ENCODE data around the gene SLC12A7. TPM values are rescaled to one million over a fixed set of nuclear protein-coding genes. Genes with fewer than 3 reads are reported as not detected.

SLC12A7 gene
- total RNA-seq, 2 experiments from 2014 or later: 12.6 to 13.6 TPM

GRCh38 chr5:1017056-1017455, 94.8 kb downstream of the SLC12A7 start:
- Mint-ChIP-seq H3K27ac (no peak overlapping the region), H3K36me3 (ENCODE audit: low read depth) (no peaks in the 10 kb centered on the region), H3K4me1 (ENCODE audit: low read depth) (no peaks in the 10 kb centered on the region), H3K9me3 (no peaks in the 10 kb centered on the region), H3K4me3 (no peak overlapping the region), H3K27me3 (ENCODE audit: low read depth) (peaks cover 2% of the 10 kb centered on the region)
- intact Hi-C loops (cut with micrococcal nuclease): no loop called here
- CTCF ChIA-PET: interaction anchor here (1.1 to 1.4 kb wide), 2 partner anchors 10 to 93 kb away, joined by 4 read pairs; no protein-coding TSS in a partner anchor
- no peak for DNase-seq

- H3K4me1 Mint-ChIP-seq (ENCODE audit: low read depth): no peaks in the 10 kb centered on the region
- H3K9me3 Mint-ChIP-seq: no peaks in the 10 kb centered on the region
- CTCF ChIA-PET: interaction anchor here (1.1 to 1.4 kb wide), 2 partner anchors 9 to 93 kb away, joined by 4 read pairs; no protein-coding TSS in a partner anchor
- no peaks in the 10 kb centered on the region for H3K36me3 Mint-ChIP-seq (ENCODE audit: low read depth)
- peaks cover 6% of the 10 kb centered on the region for H3K27me3 Mint-ChIP-seq (ENCODE audit: low read depth)
- no peak overlapping the region for H3K4me3 Mint-ChIP-seq
- no peak overlapping the region for H3K27ac Mint-ChIP-seq
- no peak for DNase-seq
- intact Hi-C loops (cut with micrococcal nuclease): no loop called here
Measured at GRCh38 chr5:1016476-1016875, 95.4 kb downstream of the SLC12A7 start.

- DNase-seq: no peak
- CTCF ChIA-PET: interaction anchor here (1.1 to 1.4 kb wide), 2 partner anchors 8 to 92 kb away, joined by 4 read pairs; no protein-coding TSS in a partner anchor
- Mint-ChIP-seq H3K27ac (no peak overlapping the region), H3K9me3 (no peaks in the 10 kb centered on the region), H3K27me3 (ENCODE audit: low read depth) (peaks cover 10% of the 10 kb centered on the region), H3K36me3 (ENCODE audit: low read depth) (no peaks in the 10 kb centered on the region), H3K4me1 (ENCODE audit: low read depth) (peaks cover 3% of the 10 kb centered on the region), H3K4me3 (no peak overlapping the region)
- intact Hi-C loops (cut with micrococcal nuclease): no loop called here
Measured at GRCh38 chr5:1016036-1016435, 95.8 kb downstream of the SLC12A7 start.

- Mint-ChIP-seq H3K36me3 (ENCODE audit: low read depth) (no peaks in the 10 kb centered on the region), H3K27me3 (ENCODE audit: low read depth) (peaks cover 16% of the 10 kb centered on the region), H3K9me3 (no peaks in the 10 kb centered on the region), H3K4me1 (ENCODE audit: low read depth) (peaks cover 8% of the 10 kb centered on the region), H3K4me3 (no peak overlapping the region), H3K27ac (no peak overlapping the region)
- CTCF ChIA-PET: no interaction called here
- intact Hi-C loops (cut with micrococcal nuclease): no loop called here
- DNase-seq: no peak
Measured at GRCh38 chr5:1015507-1015906, 96.4 kb downstream of the SLC12A7 start.

- intact Hi-C loops (cut with micrococcal nuclease): no loop called here
- no peak for DNase-seq
- CTCF ChIA-PET: no interaction called here
Measured at GRCh38 chr5:1014781-1015221, 97.1 kb downstream of the SLC12A7 start.

GRCh38 chr5:1014346-1014745, 97.5 kb downstream of the SLC12A7 start:
- CTCF ChIA-PET: no interaction called here
- intact Hi-C loops (cut with micrococcal nuclease): no loop called here
- DNase-seq: no peak

More at GRCh38 chr5:1014781-1015221, 97.1 kb downstream of the SLC12A7 start:
- Mint-ChIP-seq H3K4me1 (ENCODE audit: low read depth) (peaks cover 10% of the 10 kb centered on the region), H3K4me3 (no peak overlapping the region), H3K36me3 (ENCODE audit: low read depth) (no peaks in the 10 kb centered on the region), H3K27me3 (ENCODE audit: low read depth) (peaks cover 23% of the 10 kb centered on the region), H3K9me3 (no peaks in the 10 kb centered on the region), H3K27ac (no peak overlapping the region)

GRCh38 chr5:1013948-1014301, 97.9 kb downstream of the SLC12A7 start:
- intact Hi-C loops (cut with micrococcal nuclease): no loop called here
- H3K27me3 Mint-ChIP-seq (ENCODE audit: low read depth): peaks cover 26% of the 10 kb centered on the region
- CTCF ChIA-PET: interaction anchor here (1.6 kb wide), 1 partner anchor 90 kb away, joined by 6 read pairs; no protein-coding TSS in a partner anchor
- H3K9me3 Mint-ChIP-seq: no peaks in the 10 kb centered on the region
- peaks cover 13% of the 10 kb centered on the region for H3K4me1 Mint-ChIP-seq (ENCODE audit: low read depth)
- no peak overlapping the region for H3K27ac Mint-ChIP-seq
- no peak overlapping the region for H3K4me3 Mint-ChIP-seq
- H3K36me3 Mint-ChIP-seq (ENCODE audit: low read depth): no peaks in the 10 kb centered on the region
- DNase-seq: no peak

More at GRCh38 chr5:1014346-1014745, 97.5 kb downstream of the SLC12A7 start:
- Mint-ChIP-seq H3K36me3 (ENCODE audit: low read depth) (no peaks in the 10 kb centered on the region), H3K4me1 (ENCODE audit: low read depth) (peaks cover 13% of the 10 kb centered on the region), H3K27me3 (ENCODE audit: low read depth) (peaks cover 26% of the 10 kb centered on the region), H3K27ac (no peak overlapping the region), H3K4me3 (no peak overlapping the region), H3K9me3 (no peaks in the 10 kb centered on the region)

GRCh38 chr5:1013238-1013947, 98.5 kb downstream of the SLC12A7 start:
- CTCF ChIA-PET: interaction anchor here (1.6 kb wide), 1 partner anchor 90 kb away, joined by 6 read pairs; no protein-coding TSS in a partner anchor
- Mint-ChIP-seq H3K27me3 (ENCODE audit: low read depth) (peaks cover 26% of the 10 kb centered on the region), H3K4me3 (no peak overlapping the region), H3K36me3 (ENCODE audit: low read depth) (no peaks in the 10 kb centered on the region), H3K27ac (no peak overlapping the region), H3K9me3 (no peaks in the 10 kb centered on the region), H3K4me1 (ENCODE audit: low read depth) (peaks cover 13% of the 10 kb centered on the region)
- intact Hi-C loops (cut with micrococcal nuclease): no loop called here
- DNase-seq: no peak

GRCh38 chr5:1012900-1013237, 99.0 kb downstream of the SLC12A7 start:
- Mint-ChIP-seq H3K36me3 (ENCODE audit: low read depth) (no peaks in the 10 kb centered on the region), H3K9me3 (no peaks in the 10 kb centered on the region), H3K27ac (no peak overlapping the region), H3K4me3 (no peak overlapping the region), H3K27me3 (ENCODE audit: low read depth) (peaks cover 29% of the 10 kb centered on the region), H3K4me1 (ENCODE audit: low read depth) (peaks cover 13% of the 10 kb centered on the region)
- CTCF ChIA-PET: interaction anchor here (1.6 kb wide), 1 partner anchor 89 kb away, joined by 6 read pairs; no protein-coding TSS in a partner anchor
- DNase-seq: no peak
- intact Hi-C loops (cut with micrococcal nuclease): no loop called here

GRCh38 chr5:1012313-1012841, 99.5 kb downstream of the SLC12A7 start:
- intact Hi-C loops (cut with micrococcal nuclease): no loop called here
- peaks cover 32% of the 10 kb centered on the region for H3K27me3 Mint-ChIP-seq (ENCODE audit: low read depth)
- H3K9me3 Mint-ChIP-seq: no peaks in the 10 kb centered on the region
- H3K4me3 Mint-ChIP-seq: no peak overlapping the region
- no peaks in the 10 kb centered on the region for H3K36me3 Mint-ChIP-seq (ENCODE audit: low read depth)
- no peak overlapping the region for H3K27ac Mint-ChIP-seq
- CTCF ChIA-PET: interaction anchor here (0.6 to 1.9 kb wide), 3 partner anchors 42 to 89 kb away, joined by 4 to 7 read pairs (median 6); no protein-coding TSS in a partner anchor
- H3K4me1 Mint-ChIP-seq (ENCODE audit: low read depth): peaks cover 13% of the 10 kb centered on the region
- DNase-seq: peak; percentile 3

GRCh38 chr5:1011741-1012312, 100.0 kb downstream of the SLC12A7 start:
- Mint-ChIP-seq H3K4me1 (ENCODE audit: low read depth) (peaks cover 13% of the 10 kb centered on the region), H3K9me3 (no peaks in the 10 kb centered on the region), H3K27ac (no peak overlapping the region), H3K4me3 (no peak overlapping the region), H3K36me3 (ENCODE audit: low read depth) (no peaks in the 10 kb centered on the region), H3K27me3 (ENCODE audit: low read depth) (peaks cover 37% of the 10 kb centered on the region)
- CTCF ChIA-PET: interaction anchor here (0.6 to 1.9 kb wide), 2 partner anchors 41 to 78 kb away, joined by 4 to 7 read pairs; no protein-coding TSS in a partner anchor
- intact Hi-C loops (cut with micrococcal nuclease): loop anchor here (1.0 to 2.0 kb wide), 2 partner anchors 77 to 89 kb away; no protein-coding TSS in a partner anchor
- peak; percentile 3 for DNase-seq

- H3K4me3 Mint-ChIP-seq: no peak overlapping the region
- CTCF ChIA-PET: interaction anchor here (0.8 to 2.3 kb wide), 7 partner anchors 20 to 133 kb away, joined by 3 to 11 read pairs (median 4); no protein-coding TSS in a partner anchor
- no peaks in the 10 kb centered on the region for H3K36me3 Mint-ChIP-seq (ENCODE audit: low read depth)
- no peaks in the 10 kb centered on the region for H3K9me3 Mint-ChIP-seq
- H3K4me1 Mint-ChIP-seq (ENCODE audit: low read depth): peaks cover 13% of the 10 kb centered on the region
- no peak overlapping the region for H3K27ac Mint-ChIP-seq
- peaks cover 43% of the 10 kb centered on the region for H3K27me3 Mint-ChIP-seq (ENCODE audit: low read depth)
- intact Hi-C loops (cut with micrococcal nuclease): loop anchor here (1.0 to 2.0 kb wide), 2 partner anchors 76 to 88 kb away; no protein-coding TSS in a partner anchor
- peak; percentile 71 for DNase-seq
Measured at GRCh38 chr5:1011226-1011631, 100.6 kb downstream of the SLC12A7 start.
